ENCODE results near the gene FAM13A.

GRCh38 chr4:89022426-89023128 lies 34.4 kb downstream of the FAM13A start:
- TF ChIP-seq POLR2AphosphoS5 (IDR thresholded peaks at IDR 0.05) (no peak), POLR2A (IDR thresholded peaks at IDR 0.05) (no peak)

Data from prostate gland (tissue), 1 donor.